ENCODE data around the gene TCN1.

DNA sequence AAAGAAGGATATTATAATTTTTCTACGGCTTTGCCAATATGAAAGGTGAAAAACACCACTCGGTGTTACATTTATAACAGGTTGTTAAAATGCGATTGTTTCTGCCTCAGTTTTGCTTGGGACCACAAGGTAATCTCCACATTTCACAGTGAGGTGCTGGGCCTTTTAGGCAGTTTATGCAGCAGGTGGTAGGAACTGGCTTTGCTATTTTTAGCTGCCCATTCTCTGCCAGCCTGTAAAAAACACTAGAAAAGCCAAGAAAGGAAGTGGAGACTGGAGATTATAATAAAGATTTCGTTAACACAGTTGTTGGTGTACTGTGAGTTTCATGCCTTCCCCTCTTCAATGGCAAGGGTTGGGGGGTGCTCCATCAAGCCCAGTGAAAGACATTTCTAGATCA lies 47.7 kb downstream of the TCN1 start:
- TF ChIP-seq, protein P1, sequence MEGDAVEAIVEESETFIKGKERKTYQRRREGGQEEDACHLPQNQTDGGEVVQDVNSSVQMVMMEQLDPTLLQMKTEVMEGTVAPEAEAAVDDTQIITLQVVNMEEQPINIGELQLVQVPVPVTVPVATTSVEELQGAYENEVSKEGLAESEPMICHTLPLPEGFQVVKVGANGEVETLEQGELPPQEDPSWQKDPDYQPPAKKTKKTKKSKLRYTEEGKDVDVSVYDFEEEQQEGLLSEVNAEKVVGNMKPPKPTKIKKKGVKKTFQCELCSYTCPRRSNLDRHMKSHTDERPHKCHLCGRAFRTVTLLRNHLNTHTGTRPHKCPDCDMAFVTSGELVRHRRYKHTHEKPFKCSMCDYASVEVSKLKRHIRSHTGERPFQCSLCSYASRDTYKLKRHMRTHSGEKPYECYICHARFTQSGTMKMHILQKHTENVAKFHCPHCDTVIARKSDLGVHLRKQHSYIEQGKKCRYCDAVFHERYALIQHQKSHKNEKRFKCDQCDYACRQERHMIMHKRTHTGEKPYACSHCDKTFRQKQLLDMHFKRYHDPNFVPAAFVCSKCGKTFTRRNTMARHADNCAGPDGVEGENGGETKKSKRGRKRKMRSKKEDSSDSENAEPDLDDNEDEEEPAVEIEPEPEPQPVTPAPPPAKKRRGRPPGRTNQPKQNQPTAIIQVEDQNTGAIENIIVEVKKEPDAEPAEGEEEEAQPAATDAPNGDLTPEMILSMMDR (conservative IDR thresholded peaks at IDR 0.05; ENCODE audit: low read length) = no peak
- TF ChIP-seq EZH2phosphoT487 (IDR thresholded peaks at IDR 0.05; ENCODE audit: borderline replicate concordance, low read depth, low read length) = no peak
